Measurements from ENCODE around the gene ENDOD1.
"Not testable (repeated sequence)": the region's sequence is repeated elsewhere in the genome, so short reads cannot be mapped to it uniquely, and the experiment has no call there.

The ENDOD1 gene

GRCh38 chr11:95104121-95104830 lies 14.6 kb downstream of the ENDOD1 start:
- no peak for DNase-seq

GRCh38 chr11:95104856-95105255 lies 15.2 kb downstream of the ENDOD1 start:
- DNase-seq: no peak

GRCh38 chr11:95108159-95108611 lies 18.5 kb downstream of the ENDOD1 start:
- no peak for DNase-seq

GRCh38 chr11:95108671-95109551 lies 19.3 kb downstream of the ENDOD1 start:
- no peak for DNase-seq

- DNase-seq: not testable (repeated sequence)
These were observed 21.8 kb downstream of the ENDOD1 start for GRCh38 chr11:95111471-95111870.

GRCh38 chr11:95111923-95112540 lies 22.4 kb downstream of the ENDOD1 start:
- DNase-seq: no peak

- no peak for DNase-seq
These were observed 26.0 kb downstream of the ENDOD1 start for GRCh38 chr11:95115597-95115996.

- DNase-seq: no peak
These were observed 29.9 kb downstream of the ENDOD1 start for GRCh38 chr11:95119361-95120060.

- no peak for DNase-seq
These were observed 32.1 kb downstream of the ENDOD1 start for GRCh38 chr11:95121698-95122097.

- no peak for DNase-seq
These were observed 33.9 kb downstream of the ENDOD1 start for GRCh38 chr11:95123556-95123955.

- DNase-seq: no peak
These were observed 39.0 kb downstream of the ENDOD1 start for GRCh38 chr11:95128602-95129001.

GRCh38 chr11:95132956-95133355 lies 43.3 kb downstream of the ENDOD1 start:
- no peak for DNase-seq

GRCh38 chr11:95134491-95134890 lies 44.8 kb downstream of the ENDOD1 start:
- DNase-seq: no peak

- DNase-seq: no peak
These were observed 45.5 kb downstream of the ENDOD1 start for GRCh38 chr11:95135155-95135554.

- no peak for DNase-seq
These were observed 46.2 kb downstream of the ENDOD1 start for GRCh38 chr11:95135880-95136279.

GRCh38 chr11:95136747-95137146 lies 47.1 kb downstream of the ENDOD1 start:
- DNase-seq: not testable (repeated sequence)

- no peak for DNase-seq
These were observed 47.7 kb downstream of the ENDOD1 start for GRCh38 chr11:95137299-95137698.

- no peak for DNase-seq
These were observed 48.8 kb downstream of the ENDOD1 start for GRCh38 chr11:95138448-95138847.

GRCh38 chr11:95140397-95141033 lies 50.9 kb downstream of the ENDOD1 start:
- DNase-seq: no peak

GRCh38 chr11:95142431-95142830 lies 52.8 kb downstream of the ENDOD1 start:
- no peak for DNase-seq

- DNase-seq: no peak
These were observed 53.5 kb downstream of the ENDOD1 start for GRCh38 chr11:95143106-95143681.

Measured in CD4-positive, alpha-beta T cell treated with Interleukin-15 for 1 hour (primary cell).